Measurements from ENCODE around the gene MKRN2.

Gene MKRN2

GRCh38 chr3:12556314-12556689, 585 bp upstream of the MKRN2 start:
- no peak for DNase-seq (ENCODE audit: low spot score)

DNA sequence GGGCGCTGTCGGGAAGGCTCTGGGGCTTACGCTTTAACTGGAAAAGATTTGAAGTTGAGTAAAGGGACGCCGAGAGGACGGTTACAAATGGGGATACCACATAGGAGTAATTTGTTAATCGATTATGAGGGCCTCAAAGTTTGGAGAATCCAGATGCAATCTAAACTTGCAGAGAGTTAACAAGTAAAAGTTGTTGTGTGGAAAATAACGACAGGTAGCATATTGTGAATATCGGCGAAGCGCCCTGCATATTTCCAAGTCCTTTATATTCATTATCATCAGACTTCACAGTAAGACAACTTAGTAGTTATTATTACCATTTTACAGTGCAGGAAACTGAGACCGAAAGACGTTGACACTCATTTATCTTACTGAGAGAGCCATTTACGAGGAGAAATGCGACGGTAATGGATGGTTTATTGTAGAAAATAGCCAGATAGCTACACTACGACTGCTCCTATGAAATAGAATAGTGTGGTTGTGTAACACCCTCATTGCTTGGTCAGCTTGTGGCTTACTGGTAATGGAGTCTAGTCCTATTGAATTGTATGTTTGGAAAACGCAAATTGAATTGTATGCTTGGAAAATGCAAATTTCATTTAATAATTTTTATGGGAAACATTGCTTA, 700 bp downstream of the MKRN2 start:
- peak; percentile 25 for DNase-seq (ENCODE audit: low spot score)

GRCh38 chr3:12558706-12559105, 1.8 kb downstream of the MKRN2 start:
- no peak for DNase-seq (ENCODE audit: low spot score)

DNA sequence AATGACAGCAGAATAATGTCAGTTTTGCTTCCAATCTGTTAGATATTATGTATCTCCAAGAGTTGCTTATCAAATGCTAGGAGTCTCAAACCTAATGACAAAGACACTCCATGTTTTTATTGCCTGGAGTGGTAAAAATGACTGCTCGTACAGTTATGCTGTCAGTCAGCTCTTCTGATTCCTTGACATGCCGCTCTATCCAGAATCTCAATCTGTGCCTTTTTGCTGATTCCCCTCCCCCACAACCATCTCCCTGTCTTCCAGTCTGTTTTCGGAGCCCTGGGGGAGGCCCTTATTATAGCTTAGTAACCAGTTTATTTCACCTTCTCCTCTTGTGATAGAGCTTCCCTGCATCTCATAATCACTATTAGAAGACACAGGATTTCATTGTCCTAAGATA, 2.6 kb downstream of the MKRN2 start:
- DNase-seq (ENCODE audit: low spot score): no peak

- DNase-seq (ENCODE audit: low spot score): no peak
These were observed 3.8 kb downstream of the MKRN2 start for GRCh38 chr3:12560505-12561190.

GRCh38 chr3:12561397-12561796, 4.5 kb downstream of the MKRN2 start:
- no peak for DNase-seq (ENCODE audit: low spot score)

DNA sequence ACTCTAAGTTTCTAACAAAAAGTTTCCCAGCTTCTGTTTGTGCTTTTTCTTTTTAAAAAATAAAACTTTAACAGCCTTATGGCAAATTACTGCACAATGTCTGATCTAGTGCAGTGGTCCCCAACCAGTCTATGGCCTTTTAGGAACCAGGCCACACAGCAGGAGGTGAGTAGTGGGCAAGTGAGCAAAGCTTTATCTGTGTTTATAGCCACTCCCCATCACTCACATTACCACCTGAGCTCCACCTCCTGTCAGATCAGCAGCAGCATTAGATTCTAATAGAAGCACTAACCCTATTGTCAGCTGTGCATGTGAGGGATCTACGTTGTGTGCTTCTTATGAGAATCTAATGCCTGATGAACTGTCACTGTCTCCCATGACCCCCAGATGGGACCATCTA, 5.6 kb downstream of the MKRN2 start:
- DNase-seq (ENCODE audit: low spot score): no peak

DNA sequence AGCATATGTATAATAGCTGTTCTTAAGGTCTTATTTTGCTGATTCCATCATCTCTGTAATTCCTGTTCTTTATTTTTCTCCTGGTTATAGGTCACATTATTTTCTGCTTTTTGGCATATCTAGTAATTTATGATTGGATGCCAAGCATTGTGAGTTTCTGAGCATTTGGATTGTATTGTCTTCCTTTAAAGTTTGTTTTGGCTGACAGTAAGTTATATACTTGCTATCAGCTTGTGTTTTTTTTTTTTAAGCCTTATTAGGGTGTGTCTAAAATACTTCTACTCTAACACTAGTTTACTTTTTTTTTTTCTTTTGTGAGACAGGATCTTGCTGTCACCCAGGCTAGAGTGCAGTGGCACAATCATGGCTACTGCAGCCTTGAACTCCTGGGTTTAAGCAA, 10.1 kb downstream of the MKRN2 start:
- no peak for DNase-seq (ENCODE audit: low spot score)

DNA sequence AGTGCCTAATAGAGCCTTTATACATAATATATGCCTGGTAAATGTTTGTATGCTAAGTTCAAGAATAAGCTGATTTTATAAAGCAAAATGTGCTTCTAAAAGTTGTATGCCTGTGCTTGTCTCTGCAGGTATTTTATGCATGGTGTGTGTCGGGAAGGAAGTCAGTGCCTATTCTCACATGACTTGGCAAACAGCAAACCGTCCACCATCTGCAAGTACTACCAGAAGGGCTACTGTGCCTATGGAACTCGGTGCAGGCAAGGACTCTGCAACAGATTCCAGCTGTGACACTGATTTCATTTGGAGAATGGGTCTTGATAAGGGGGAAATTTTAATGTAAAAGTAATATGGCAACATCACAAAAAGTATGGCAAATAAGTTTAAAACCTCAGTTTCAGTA, 11.9 kb downstream of the MKRN2 start:
- DNase-seq (ENCODE audit: low spot score): no peak

DNA sequence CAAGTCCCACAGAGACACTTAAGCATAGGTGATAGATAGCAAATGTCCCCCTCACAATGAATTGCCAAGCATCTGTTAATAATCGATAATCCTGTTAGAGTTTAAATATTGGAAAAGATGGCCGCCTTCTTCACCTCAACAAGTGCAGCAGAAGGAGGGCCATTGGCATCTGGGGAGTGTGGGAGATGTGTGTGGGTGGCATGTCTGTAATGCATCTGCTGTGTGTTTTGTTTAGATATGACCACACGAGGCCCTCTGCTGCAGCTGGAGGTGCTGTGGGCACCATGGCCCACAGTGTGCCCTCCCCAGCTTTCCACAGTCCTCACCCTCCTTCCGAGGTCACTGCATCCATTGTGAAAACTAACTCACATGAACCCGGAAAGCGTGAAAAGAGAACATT, 12.9 kb downstream of the MKRN2 start:
- no peak for DNase-seq (ENCODE audit: low spot score)

GRCh38 chr3:12571986-12572385, 15.1 kb downstream of the MKRN2 start:
- no peak for DNase-seq (ENCODE audit: low spot score)

DNA sequence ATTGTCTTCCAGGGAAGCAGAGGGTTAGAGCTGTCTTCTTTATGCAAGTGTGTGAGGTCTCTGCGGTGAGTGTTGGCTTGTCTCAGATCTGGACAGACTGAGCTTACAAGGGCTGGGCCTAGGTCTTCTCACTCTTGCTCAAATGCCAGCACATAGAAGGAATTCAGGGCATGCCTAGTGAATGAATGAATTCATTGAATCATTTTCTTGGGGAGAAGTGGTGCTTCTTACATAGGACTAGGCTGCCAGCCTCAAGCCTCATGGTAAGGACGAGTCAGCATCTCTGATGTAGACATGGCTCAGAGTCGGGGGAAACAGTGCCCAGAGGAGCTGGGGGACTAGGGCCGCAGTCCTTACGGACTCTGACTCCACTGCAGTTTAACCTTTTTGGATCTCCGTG, 17.2 kb downstream of the MKRN2 start:
- DNase-seq (ENCODE audit: low spot score): no peak

DNA sequence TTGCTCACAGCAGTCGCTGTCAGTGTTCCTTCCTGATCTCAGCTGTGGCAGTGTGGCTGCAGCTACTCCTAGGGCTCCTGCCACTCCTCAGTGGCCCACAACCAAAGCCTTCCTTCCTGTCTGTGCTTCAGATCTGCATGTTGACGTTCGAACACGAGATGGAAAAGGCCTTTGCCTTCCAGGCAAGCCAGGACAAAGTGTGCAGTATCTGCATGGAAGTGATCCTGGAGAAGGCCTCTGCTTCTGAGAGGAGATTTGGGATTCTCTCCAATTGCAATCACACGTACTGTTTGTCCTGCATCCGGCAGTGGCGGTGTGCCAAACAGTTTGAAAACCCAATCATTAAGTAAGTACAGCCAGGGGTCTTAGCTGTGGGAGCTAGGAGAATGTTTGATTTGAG, 17.8 kb downstream of the MKRN2 start:
- DNase-seq (ENCODE audit: low spot score): no peak

GRCh38 chr3:12577379-12577778, 20.5 kb downstream of the MKRN2 start:
- DNase-seq (ENCODE audit: low spot score): no peak

- no peak for DNase-seq (ENCODE audit: low spot score)
These were observed 21.9 kb downstream of the MKRN2 start for GRCh38 chr3:12578742-12579141.

GRCh38 chr3:12579456-12579855, 22.6 kb downstream of the MKRN2 start:
- DNase-seq (ENCODE audit: low spot score): no peak

DNA sequence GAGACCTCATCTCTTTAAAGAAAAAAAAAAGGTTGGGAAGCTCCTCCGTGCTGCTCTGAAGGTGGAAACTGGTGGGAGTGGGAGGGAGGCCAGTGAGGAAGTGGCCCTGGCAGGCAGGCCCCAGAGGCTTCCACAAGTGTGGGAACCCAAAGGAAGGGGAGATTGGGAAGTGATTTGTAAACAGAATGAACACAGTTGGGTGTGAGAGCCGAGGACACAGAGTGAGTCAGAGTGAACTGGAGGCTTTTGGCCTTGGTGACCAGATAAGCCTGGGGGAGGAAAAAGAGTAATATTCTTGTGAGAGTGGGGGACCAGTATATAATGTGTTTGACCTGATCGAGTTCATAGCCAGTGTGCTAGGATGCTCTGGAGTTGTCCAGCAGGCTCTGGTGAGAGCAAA, 23.0 kb downstream of the MKRN2 start:
- no peak for DNase-seq (ENCODE audit: low spot score)

DNA sequence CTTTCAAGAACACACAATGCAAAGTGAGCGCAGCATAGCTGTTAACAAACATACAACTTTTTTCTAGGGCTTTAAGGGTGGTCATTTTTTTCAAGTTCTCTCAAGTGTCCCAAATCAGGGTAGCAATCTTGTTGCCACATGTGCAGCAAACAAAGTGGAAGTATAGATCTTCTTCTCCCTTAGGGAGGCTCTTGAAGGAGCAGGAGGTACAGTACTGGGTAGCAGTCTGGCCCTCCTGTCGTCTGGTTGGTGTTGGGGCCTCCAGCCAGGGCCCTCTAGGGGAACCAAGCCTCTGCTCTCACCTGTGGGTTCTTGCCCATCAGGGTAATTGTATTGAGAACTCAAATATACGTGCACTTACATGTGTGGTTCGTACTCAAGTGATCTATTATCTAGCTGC, 25.8 kb downstream of the MKRN2 start:
- no peak for DNase-seq (ENCODE audit: low spot score)

- DNase-seq (ENCODE audit: low spot score): no peak
These were observed 26.4 kb downstream of the MKRN2 start for GRCh38 chr3:12583280-12583679.

DNA sequence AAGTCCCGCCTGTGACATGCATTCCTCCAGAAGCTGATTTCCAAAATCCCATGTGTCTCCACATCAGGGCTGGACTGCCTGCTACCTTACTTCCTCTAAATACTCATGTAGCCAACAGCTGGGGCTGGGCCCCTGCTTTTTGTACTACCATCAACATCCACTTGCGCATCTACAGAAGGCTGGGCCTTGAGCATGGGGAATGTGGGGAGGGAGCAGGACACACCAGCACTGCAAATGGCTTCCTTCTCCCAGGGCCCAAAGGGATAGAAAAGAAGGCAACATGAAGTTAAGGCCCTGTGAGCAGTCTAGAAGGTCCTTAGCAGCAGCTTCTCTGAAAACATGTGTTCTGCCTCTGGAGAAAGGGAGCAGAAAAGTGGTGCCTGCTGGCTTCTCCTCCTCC, 27.2 kb downstream of the MKRN2 start:
- no peak for DNase-seq (ENCODE audit: low spot score)

DNA sequence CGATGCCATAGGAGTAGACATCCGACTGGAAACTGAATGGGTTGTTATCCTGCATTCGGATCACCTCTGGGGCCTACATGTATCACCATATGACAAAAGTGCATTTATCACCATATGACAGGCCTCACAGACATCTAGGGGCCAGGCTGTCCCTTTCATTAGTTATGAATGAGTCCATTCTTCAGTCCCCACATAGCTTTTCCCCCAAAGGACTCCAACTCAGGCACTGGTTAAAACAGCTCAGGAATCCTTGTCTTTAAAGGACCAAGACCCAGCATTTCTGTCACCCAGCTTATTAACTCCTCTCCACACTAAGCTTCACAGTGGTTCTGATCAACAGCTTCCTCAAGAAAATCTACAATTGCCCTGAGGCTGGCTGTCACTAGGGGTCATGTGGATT, 28.3 kb downstream of the MKRN2 start:
- DNase-seq (ENCODE audit: low spot score): no peak

DNA sequence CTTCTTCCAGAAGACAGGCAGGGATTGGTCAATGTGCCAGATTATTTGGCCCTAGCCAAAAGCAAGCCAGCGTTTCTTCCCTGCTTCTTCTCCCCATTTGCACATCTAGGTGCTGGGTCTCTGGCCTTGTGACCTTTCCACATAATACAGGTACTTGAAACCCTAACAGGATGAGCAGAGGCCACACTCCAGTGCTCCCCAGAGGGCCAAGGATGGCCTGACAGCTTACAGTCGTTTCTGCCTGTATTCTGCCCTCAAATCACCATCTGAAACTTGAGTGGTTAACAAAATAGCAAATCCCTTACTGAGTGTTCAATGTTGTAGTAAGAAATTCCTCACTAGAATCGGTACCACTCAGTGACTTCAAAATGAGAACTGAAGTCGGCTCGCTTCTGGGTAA, 29.1 kb downstream of the MKRN2 start:
- DNase-seq (ENCODE audit: low spot score): no peak

DNA sequence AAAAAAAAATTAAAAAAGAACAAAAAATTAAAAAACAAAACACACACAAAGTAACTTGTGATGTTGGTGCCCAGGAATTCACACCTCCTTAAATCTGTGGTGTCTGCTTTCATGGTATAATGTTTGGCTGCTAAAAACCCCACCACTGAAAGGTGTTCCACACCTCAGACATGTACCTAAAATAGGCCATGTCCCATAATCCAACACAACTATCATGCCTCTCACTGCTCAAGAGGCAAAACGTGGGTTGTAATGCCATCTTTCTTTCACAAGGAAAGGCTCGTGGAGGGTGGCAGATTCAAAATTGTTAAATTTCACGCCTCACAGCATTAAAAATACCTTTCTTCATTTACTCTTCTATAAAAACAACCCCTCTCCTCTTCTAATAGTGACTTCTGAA, 29.5 kb downstream of the MKRN2 start:
- DNase-seq (ENCODE audit: low spot score): no peak
